Measurements from ENCODE around the gene GKN2.

GRCh38 chr2:68939962-68940361 is 12.7 kb downstream of the GKN2 start:
- TF ChIP-seq EP300 (IDR thresholded peaks at IDR 0.05), result no peak
- TF ChIP-seq POLR2A (IDR thresholded peaks at IDR 0.05), result no peak
- TF ChIP-seq CTCF (IDR thresholded peaks at IDR 0.05), result no peak
- TF ChIP-seq POLR2AphosphoS5 (IDR thresholded peaks at IDR 0.05), result no peak

All from gastroesophageal sphincter (tissue), 3 donors.